ENCODE data around the gene PCNX4.

DNA sequence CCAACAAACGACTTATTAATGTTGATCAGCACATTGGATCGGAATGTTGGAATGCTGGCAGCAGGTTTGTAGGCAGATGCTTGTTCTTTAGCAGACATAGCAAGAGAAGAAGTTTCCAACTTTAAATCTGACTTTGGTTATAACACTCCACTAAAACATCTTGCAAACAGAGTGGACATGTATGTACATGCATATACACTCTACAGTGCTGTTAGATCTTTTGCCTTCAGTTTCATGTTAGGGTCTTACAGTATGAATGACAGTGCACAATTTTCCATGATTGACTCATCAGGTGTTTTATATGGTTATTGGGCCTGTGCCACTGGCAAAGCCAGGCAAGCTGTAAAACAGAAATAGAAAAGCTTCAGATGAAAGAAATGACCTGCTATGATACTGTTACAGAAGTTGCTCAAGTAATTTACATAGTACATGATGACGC lies 87.7 kb downstream of the PCNX4 start:
- TF ChIP-seq, protein P1, sequence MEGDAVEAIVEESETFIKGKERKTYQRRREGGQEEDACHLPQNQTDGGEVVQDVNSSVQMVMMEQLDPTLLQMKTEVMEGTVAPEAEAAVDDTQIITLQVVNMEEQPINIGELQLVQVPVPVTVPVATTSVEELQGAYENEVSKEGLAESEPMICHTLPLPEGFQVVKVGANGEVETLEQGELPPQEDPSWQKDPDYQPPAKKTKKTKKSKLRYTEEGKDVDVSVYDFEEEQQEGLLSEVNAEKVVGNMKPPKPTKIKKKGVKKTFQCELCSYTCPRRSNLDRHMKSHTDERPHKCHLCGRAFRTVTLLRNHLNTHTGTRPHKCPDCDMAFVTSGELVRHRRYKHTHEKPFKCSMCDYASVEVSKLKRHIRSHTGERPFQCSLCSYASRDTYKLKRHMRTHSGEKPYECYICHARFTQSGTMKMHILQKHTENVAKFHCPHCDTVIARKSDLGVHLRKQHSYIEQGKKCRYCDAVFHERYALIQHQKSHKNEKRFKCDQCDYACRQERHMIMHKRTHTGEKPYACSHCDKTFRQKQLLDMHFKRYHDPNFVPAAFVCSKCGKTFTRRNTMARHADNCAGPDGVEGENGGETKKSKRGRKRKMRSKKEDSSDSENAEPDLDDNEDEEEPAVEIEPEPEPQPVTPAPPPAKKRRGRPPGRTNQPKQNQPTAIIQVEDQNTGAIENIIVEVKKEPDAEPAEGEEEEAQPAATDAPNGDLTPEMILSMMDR (IDR thresholded peaks at IDR 0.05): no peak
- no peak for TF ChIP-seq POLR2A (IDR thresholded peaks at IDR 0.05)

Measured in thyroid gland (tissue), 4 donors.